Suppressor macrophage treated with lipopolysaccharide for 1 hour (primary cell): Measurements from ENCODE around the gene SH3D19.
"Not testable (repeated sequence)": the region's sequence is repeated elsewhere in the genome, so short reads cannot be mapped to it uniquely, and the experiment has no call there.

Source experiments
- DNase-seq, 3 donors: peaks; one replicate each; pipeline ENCODE4 v3.0.0-alpha.2; 2020 to 2022

The SH3D19 gene

GRCh38 chr4:151094290-151094751 lies 231.1 kb downstream of the SH3D19 start:
- DNase-seq, result no peak

- no peak for DNase-seq
These were observed 232.2 kb downstream of the SH3D19 start for GRCh38 chr4:151093203-151093602.

GRCh38 chr4:151092488-151092887 lies 232.9 kb downstream of the SH3D19 start:
- no peak for DNase-seq

GRCh38 chr4:151091047-151091446 lies 234.4 kb downstream of the SH3D19 start:
- no peak for DNase-seq

- DNase-seq, result no peak
These were observed 237.9 kb downstream of the SH3D19 start for GRCh38 chr4:151087467-151087866.

GRCh38 chr4:151077978-151078377 lies 247.4 kb downstream of the SH3D19 start:
- not testable (repeated sequence) for DNase-seq

GRCh38 chr4:151074416-151074916 lies 250.9 kb downstream of the SH3D19 start:
- DNase-seq, result no peak
